ENCODE measurements around the gene HSP90B1. TPM values are rescaled to one million over a fixed set of nuclear protein-coding genes. Genes with fewer than 3 reads are reported as not detected.

The HSP90B1 gene
- total and polyA plus RNA-seq, 2 donors from 2014 or later, result 521 to 806 TPM

DNA sequence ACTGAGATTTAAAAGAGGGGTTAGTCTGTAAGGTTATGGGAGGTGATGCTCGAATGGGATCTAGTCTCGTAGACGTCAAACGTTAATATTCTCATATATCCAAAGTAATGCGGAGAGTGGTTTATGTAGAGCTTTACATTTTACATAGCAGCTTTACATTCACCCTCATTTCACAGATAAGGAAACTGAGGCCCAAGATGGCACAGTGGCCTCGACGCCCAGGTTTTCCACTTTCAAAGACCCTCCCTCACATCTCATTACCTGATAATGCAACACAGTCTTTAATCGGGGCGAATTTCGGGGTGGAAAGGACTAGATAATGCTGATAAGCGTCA lies 35.0 kb downstream of the HSP90B1 start:
- intact Hi-C loops (cut with DNase I), result no loop called here
- Histone ChIP-seq H3K4me1 (ENCODE audit: control insufficient read depth in 2 of 3, insufficient read depth in 2 of 3, low read depth in 1 of 3, low read length in 3 of 3) (peaks cover 0 to 17% (median 10%) of the 10 kb centered on the region in 3 donors), H3K9ac (ENCODE audit: low read length in 3 of 3) (peak overlapping the region; percentile 76 to 100 (median 93)), H3K4me3 (ENCODE audit: low read length in 3 of 3) (peak overlapping the region; percentile 83 to 100 (median 84)), H3K27me3 (ENCODE audit: control insufficient read depth, insufficient read depth, low read length) (no peaks in the 10 kb centered on the region), H3K36me3 (ENCODE audit: control insufficient read depth in 2 of 3, insufficient read depth in 3 of 3, low read length in 3 of 3) (peaks cover 0 to 2% (median 0%) of the 10 kb centered on the region in 3 donors), H3K27ac (ENCODE audit: low read depth in 2 of 2, low read length in 2 of 2) (peak overlapping the region; percentile 64 to 93), H3K9me3 (ENCODE audit: control insufficient read depth in 2 of 3, insufficient read depth in 1 of 3, low read length in 3 of 3) (no peaks in the 10 kb centered on the region)
- FAIRE-seq (no peak), DNase-seq (no peak)
- TF ChIP-seq, protein P1, sequence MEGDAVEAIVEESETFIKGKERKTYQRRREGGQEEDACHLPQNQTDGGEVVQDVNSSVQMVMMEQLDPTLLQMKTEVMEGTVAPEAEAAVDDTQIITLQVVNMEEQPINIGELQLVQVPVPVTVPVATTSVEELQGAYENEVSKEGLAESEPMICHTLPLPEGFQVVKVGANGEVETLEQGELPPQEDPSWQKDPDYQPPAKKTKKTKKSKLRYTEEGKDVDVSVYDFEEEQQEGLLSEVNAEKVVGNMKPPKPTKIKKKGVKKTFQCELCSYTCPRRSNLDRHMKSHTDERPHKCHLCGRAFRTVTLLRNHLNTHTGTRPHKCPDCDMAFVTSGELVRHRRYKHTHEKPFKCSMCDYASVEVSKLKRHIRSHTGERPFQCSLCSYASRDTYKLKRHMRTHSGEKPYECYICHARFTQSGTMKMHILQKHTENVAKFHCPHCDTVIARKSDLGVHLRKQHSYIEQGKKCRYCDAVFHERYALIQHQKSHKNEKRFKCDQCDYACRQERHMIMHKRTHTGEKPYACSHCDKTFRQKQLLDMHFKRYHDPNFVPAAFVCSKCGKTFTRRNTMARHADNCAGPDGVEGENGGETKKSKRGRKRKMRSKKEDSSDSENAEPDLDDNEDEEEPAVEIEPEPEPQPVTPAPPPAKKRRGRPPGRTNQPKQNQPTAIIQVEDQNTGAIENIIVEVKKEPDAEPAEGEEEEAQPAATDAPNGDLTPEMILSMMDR (IDR thresholded peaks at IDR 0.05; ENCODE audit: borderline replicate concordance, extremely low read depth, insufficient read depth), result no peak

DNA sequence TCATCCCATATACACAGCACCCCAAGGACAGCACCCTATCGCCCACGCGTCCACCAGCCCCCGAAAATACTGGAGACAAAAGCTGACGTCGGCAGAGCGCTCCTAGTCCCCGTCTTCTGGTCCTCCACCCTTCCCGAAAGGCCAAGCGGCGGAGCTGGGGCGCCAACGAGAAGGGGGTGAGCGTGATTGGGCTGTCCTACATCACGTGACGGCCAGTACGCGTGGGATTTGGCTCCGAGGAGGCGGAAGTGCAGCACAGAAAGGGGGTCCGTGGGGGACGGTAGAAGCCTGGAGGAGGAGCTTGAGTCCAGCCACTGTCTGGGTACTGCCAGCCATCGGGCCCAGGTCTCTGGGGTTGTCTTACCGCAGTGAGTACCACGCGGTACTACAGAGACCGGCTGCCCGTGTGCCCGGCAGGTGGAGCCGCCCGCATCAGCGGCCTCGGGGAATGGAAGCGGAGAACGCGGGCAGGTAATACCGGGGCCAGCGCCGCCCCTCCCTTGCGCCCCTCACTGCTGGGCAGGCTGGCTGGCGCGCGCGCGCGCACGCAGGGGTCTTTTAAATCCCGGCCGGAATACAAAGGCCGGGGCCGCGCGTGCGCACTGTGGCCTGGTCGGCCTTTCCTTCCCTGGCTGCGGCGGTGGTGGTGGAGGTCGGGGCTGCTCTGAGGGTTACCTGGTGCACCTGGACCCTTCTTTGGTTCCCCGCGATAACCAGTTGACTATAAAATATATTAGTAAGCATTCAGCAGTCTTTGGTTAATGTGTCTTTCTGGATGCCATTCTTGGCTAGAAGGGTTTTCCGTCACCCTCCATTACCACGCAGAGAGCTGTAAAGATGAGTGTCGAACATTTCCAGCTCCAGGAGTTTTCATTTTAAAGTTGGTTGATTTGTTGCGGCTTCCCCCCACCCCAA lies 35.6 kb downstream of the HSP90B1 start, which contains the start of gene TDG:
TSS of gene TDG (plus strand) at position 283 of the 915 bp plus-strand sequence. CDS start at position 449, 166 bp downstream.
- Histone ChIP-seq H3K9ac (ENCODE audit: low read length in 3 of 3) (peak within 1 kb of the TSS; percentile 93 to 100 (median 96)), H3K4me1 (ENCODE audit: control insufficient read depth in 2 of 3, insufficient read depth in 2 of 3, low read depth in 1 of 3, low read length in 3 of 3) (peaks cover 0 to 17% (median 10%) of the 10 kb centered on the region in 3 donors), H3K27ac (ENCODE audit: low read depth in 2 of 2, low read length in 2 of 2) (peak within 1 kb of the TSS; percentile 64 to 93), H3K4me3 (ENCODE audit: low read length in 3 of 3) (peak within 1 kb of the TSS; percentile 84 to 100 (median 93)), H3K9me3 (ENCODE audit: control insufficient read depth in 2 of 3, insufficient read depth in 1 of 3, low read length in 3 of 3) (no peaks in the 10 kb centered on the region), H3K27me3 (ENCODE audit: control insufficient read depth, insufficient read depth, low read length) (no peaks in the 10 kb centered on the region), H3K36me3 (ENCODE audit: control insufficient read depth in 2 of 3, insufficient read depth in 3 of 3, low read length in 3 of 3) (peaks cover 0 to 2% (median 0%) of the 10 kb centered on the region in 3 donors)
- TF ChIP-seq, protein P1 (IDR thresholded peaks at IDR 0.05; ENCODE audit: borderline replicate concordance, extremely low read depth, insufficient read depth), result no peak
- intact Hi-C loops (cut with DNase I), result no loop called here
- FAIRE-seq (no peak), DNase-seq (peak; percentile 99 to 100 (median 99))

GRCh38 chr12:103966736-103967135 lies 36.5 kb downstream of the HSP90B1 start:
- Histone ChIP-seq H3K4me1 (ENCODE audit: control insufficient read depth in 2 of 3, insufficient read depth in 2 of 3, low read depth in 1 of 3, low read length in 3 of 3) (peaks cover 0 to 17% (median 10%) of the 10 kb centered on the region in 3 donors), H3K27me3 (ENCODE audit: control insufficient read depth, insufficient read depth, low read length) (no peaks in the 10 kb centered on the region), H3K36me3 (ENCODE audit: control insufficient read depth in 2 of 3, insufficient read depth in 3 of 3, low read length in 3 of 3) (peaks cover 0 to 2% (median 0%) of the 10 kb centered on the region in 3 donors), H3K4me3 (ENCODE audit: low read length in 3 of 3) (peak overlapping the region; percentile 84 to 100 (median 93)), H3K9me3 (ENCODE audit: control insufficient read depth in 2 of 3, insufficient read depth in 1 of 3, low read length in 3 of 3) (no peaks in the 10 kb centered on the region), H3K9ac (ENCODE audit: low read length in 3 of 3) (peak overlapping the region; percentile 50 to 96 (median 93)), H3K27ac (ENCODE audit: low read depth in 2 of 2, low read length in 2 of 2) (no peak overlapping the region)
- TF ChIP-seq, protein P1 (IDR thresholded peaks at IDR 0.05; ENCODE audit: borderline replicate concordance, extremely low read depth, insufficient read depth), result no peak
- intact Hi-C loops (cut with DNase I), result no loop called here
- FAIRE-seq (no peak), DNase-seq (peak in 1 of 5 donors; percentile 18)
